Measurements from ENCODE around the gene PLA2G2D. TPM values are rescaled to one million over a fixed set of nuclear protein-coding genes. Genes with fewer than 3 reads are reported as not detected.
A peak's percentile ranks its signal among the peaks of the same experiment; 100 is the strongest.

Gene PLA2G2D
- total RNA-seq, 1 donor, result not detected

- Histone ChIP-seq H3K79me2 (ENCODE audit: insufficient read depth, low read length) (no peaks in the 10 kb centered on the region), H3K36me3 (ENCODE audit: insufficient read depth, low read length) (no peaks in the 10 kb centered on the region), H3K4me3 (ENCODE audit: insufficient read depth, low read length) (peak overlapping the region; percentile 3), H4K20me1 (ENCODE audit: insufficient read depth, low read length) (no peaks in the 10 kb centered on the region), H3K27ac (ENCODE audit: low read depth, low read length) (peak overlapping the region; percentile 44), H3K27me3 (ENCODE audit: insufficient read depth, low read length) (no peaks in the 10 kb centered on the region), H3K4me1 (ENCODE audit: insufficient read depth, low read length) (peaks cover 35% of the 10 kb centered on the region), H3K4me2 (ENCODE audit: insufficient read depth, low read length) (peak overlapping the region; percentile 40), H2AFZ (ENCODE audit: low read length) (peak overlapping the region; percentile 76), H3K9me3 (ENCODE audit: low read depth, low read length) (no peaks in the 10 kb centered on the region)
- DNase-seq (ENCODE audit: insufficient read length, low spot score, missing footprints), result no peak
- TF ChIP-seq CTCF (IDR thresholded peaks at IDR 0.05; ENCODE audit: extremely low read depth, low read depth, low read length), result no peak
Measured at GRCh38 chr1:20074725-20075171, 44.6 kb downstream of the PLA2G2D start.

DNA sequence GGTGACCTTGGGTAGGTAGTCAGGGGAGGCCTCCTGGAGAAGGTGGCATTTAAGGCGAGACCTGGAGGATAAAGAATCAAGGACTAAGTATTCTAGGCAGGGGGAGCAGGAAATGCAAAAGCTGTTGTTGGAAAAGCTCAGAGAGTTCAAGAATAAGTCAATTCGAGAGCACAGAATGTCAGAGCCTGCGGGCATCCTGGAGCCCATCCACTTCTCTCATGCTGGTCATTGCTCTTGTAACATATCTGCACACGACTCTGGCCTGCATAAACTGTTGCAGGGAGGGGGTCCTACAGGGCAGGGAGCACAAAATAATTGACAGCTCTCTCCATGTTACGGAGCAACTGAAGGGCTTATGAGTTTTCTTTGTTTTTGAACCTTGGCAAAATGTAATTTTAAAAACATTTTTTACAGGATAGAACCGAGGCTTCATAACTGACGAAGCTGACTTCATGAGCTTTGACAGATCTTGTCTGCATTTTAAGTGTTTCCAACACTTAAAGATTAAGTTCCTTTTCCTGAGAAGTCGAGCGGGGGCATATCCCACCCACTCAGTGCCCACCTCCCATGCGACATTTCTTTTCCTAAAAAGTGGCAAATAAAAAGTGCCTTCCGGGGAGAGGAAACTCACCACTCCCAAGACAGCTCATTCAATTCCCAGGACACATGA is 45.1 kb downstream of the PLA2G2D start:
- peak overlapping the region; percentile 44 for H3K27ac ChIP-seq (ENCODE audit: low read depth, low read length)
- DNase-seq (ENCODE audit: insufficient read length, low spot score, missing footprints), result peak; percentile 90
- no peak for TF ChIP-seq CTCF (IDR thresholded peaks at IDR 0.05; ENCODE audit: extremely low read depth, low read depth, low read length)
- no peaks in the 10 kb centered on the region for H3K79me2 ChIP-seq (ENCODE audit: insufficient read depth, low read length)
- no peaks in the 10 kb centered on the region for H4K20me1 ChIP-seq (ENCODE audit: insufficient read depth, low read length)
- H3K9me3 ChIP-seq (ENCODE audit: low read depth, low read length), result no peaks in the 10 kb centered on the region
- no peak overlapping the region for H3K4me3 ChIP-seq (ENCODE audit: insufficient read depth, low read length)
- peak overlapping the region; percentile 40 for H3K4me2 ChIP-seq (ENCODE audit: insufficient read depth, low read length)
- peaks cover 41% of the 10 kb centered on the region for H3K4me1 ChIP-seq (ENCODE audit: insufficient read depth, low read length)
- H2AFZ ChIP-seq (ENCODE audit: low read length), result peak overlapping the region; percentile 76
- H3K36me3 ChIP-seq (ENCODE audit: insufficient read depth, low read length), result no peaks in the 10 kb centered on the region
- H3K27me3 ChIP-seq (ENCODE audit: insufficient read depth, low read length), result no peaks in the 10 kb centered on the region

DNA sequence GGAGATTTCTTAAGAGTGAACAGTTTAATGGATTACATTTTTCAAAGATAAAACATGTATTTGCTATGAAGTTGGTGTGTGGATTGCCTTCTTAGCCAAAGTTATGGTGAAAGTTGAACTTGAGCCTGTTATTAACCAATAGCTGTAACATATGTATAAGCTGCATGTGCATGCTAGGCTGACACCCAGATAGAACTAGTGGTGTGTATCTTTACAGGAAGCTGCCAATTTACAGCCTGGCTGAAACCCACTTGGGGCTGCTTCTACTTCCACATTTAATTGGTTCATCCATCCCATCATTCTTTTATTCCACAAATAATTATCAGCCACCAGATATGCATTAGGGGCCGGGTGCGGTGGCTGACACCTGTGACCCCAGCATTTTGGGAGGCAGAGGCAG is 46.1 kb downstream of the PLA2G2D start:
- Histone ChIP-seq H3K27ac (ENCODE audit: low read depth, low read length) (no peak overlapping the region), H3K36me3 (ENCODE audit: insufficient read depth, low read length) (no peaks in the 10 kb centered on the region), H3K4me1 (ENCODE audit: insufficient read depth, low read length) (peaks cover 45% of the 10 kb centered on the region), H3K9me3 (ENCODE audit: low read depth, low read length) (no peaks in the 10 kb centered on the region), H3K79me2 (ENCODE audit: insufficient read depth, low read length) (no peaks in the 10 kb centered on the region), H2AFZ (ENCODE audit: low read length) (no peak overlapping the region), H3K4me3 (ENCODE audit: insufficient read depth, low read length) (no peak overlapping the region), H3K27me3 (ENCODE audit: insufficient read depth, low read length) (no peaks in the 10 kb centered on the region), H3K4me2 (ENCODE audit: insufficient read depth, low read length) (no peak overlapping the region), H4K20me1 (ENCODE audit: insufficient read depth, low read length) (no peaks in the 10 kb centered on the region)
- DNase-seq (ENCODE audit: insufficient read length, low spot score, missing footprints), result no peak
- no peak for TF ChIP-seq CTCF (IDR thresholded peaks at IDR 0.05; ENCODE audit: extremely low read depth, low read depth, low read length)

DNA sequence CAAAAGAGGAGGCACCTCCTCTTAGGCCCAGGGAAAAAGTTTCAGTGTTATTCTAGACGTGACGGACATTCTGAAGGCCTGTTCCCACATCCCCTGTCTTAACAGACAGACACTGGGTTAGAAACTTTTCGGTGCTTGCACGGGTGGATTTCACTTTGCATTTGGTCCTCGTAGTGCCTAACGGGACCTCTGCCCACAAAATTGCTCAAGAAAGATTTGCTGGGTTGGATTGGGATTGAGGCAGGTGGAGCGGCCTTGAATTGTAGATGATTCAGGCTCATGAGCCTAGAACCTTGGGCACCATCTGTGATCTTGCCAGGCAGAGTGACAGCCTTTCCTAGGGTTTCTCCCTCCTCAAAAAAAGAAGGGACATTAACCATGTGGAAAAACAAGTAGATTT is 46.6 kb downstream of the PLA2G2D start:
- DNase-seq (ENCODE audit: insufficient read length, low spot score, missing footprints), result no peak
- Histone ChIP-seq H3K79me2 (ENCODE audit: insufficient read depth, low read length) (no peaks in the 10 kb centered on the region), H3K9me3 (ENCODE audit: low read depth, low read length) (no peaks in the 10 kb centered on the region), H3K36me3 (ENCODE audit: insufficient read depth, low read length) (no peaks in the 10 kb centered on the region), H3K4me2 (ENCODE audit: insufficient read depth, low read length) (no peak overlapping the region), H4K20me1 (ENCODE audit: insufficient read depth, low read length) (no peaks in the 10 kb centered on the region), H3K4me1 (ENCODE audit: insufficient read depth, low read length) (peaks cover 45% of the 10 kb centered on the region), H3K27me3 (ENCODE audit: insufficient read depth, low read length) (no peaks in the 10 kb centered on the region), H3K4me3 (ENCODE audit: insufficient read depth, low read length) (no peak overlapping the region), H2AFZ (ENCODE audit: low read length) (no peak overlapping the region), H3K27ac (ENCODE audit: low read depth, low read length) (no peak overlapping the region)
- no peak for TF ChIP-seq CTCF (IDR thresholded peaks at IDR 0.05; ENCODE audit: extremely low read depth, low read depth, low read length)

Measured in osteoblast (primary cell).